Right lobe of liver (tissue), 4 donors: ENCODE results near the gene TMEM87B.

Experiments used
- CTCF ChIP-seq, 4 donors: fragments of 200-600 bp in 3 of 4; fragments of 450-650 bp in 1 of 4; IDR thresholded peaks; one replicate each; pipeline versions ENCODE4 v1.5.1 to v1.8.0; 2016 to 2022; ENCODE audit warnings: antibody characterized with exemption in 4 of 4, mild to moderate bottlenecking in 2 of 4
- POLR2A ChIP-seq: fragments of 450-650 bp; IDR thresholded peaks from one replicate; pipeline ENCODE4 v1.6.1; 2017; ENCODE audit warnings: antibody characterized with exemption, mild to moderate bottlenecking
- donor health status: DM: no; HTN: no; CAD: no.
- donor health status: DM: no; HTN: no; CAD: no.
- donor health status: DM: no; HTN: yes; CAD: no.

- TF ChIP-seq CTCF (IDR thresholded peaks at IDR 0.05) (no peak), POLR2A (no peak)
Observed at GRCh38 chr2:112159454-112159921, 104.4 kb downstream of the TMEM87B start.
